Measurements from ENCODE around the gene RPN1.

RPN1 gene

GRCh38 chr3:128576290-128576689 is 74.3 kb downstream of the RPN1 start:
- H3K9me3 ChIP-seq (ENCODE audit: control insufficient read depth, low read length): no peaks in the 10 kb centered on the region
- no peaks in the 10 kb centered on the region for H3K27me3 ChIP-seq (ENCODE audit: control insufficient read depth, insufficient read depth, low read length)
- H3K4me2 ChIP-seq (ENCODE audit: low read length): no peak overlapping the region
- no peaks in the 10 kb centered on the region for H3K36me3 ChIP-seq (ENCODE audit: control insufficient read depth, insufficient read depth, low read length)
- no peak overlapping the region for H2AFZ ChIP-seq
- no peak overlapping the region for H3K4me3 ChIP-seq (ENCODE audit: low read depth, low read length)
- TF ChIP-seq, protein P1, sequence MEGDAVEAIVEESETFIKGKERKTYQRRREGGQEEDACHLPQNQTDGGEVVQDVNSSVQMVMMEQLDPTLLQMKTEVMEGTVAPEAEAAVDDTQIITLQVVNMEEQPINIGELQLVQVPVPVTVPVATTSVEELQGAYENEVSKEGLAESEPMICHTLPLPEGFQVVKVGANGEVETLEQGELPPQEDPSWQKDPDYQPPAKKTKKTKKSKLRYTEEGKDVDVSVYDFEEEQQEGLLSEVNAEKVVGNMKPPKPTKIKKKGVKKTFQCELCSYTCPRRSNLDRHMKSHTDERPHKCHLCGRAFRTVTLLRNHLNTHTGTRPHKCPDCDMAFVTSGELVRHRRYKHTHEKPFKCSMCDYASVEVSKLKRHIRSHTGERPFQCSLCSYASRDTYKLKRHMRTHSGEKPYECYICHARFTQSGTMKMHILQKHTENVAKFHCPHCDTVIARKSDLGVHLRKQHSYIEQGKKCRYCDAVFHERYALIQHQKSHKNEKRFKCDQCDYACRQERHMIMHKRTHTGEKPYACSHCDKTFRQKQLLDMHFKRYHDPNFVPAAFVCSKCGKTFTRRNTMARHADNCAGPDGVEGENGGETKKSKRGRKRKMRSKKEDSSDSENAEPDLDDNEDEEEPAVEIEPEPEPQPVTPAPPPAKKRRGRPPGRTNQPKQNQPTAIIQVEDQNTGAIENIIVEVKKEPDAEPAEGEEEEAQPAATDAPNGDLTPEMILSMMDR (IDR thresholded peaks at IDR 0.05): no peak
- no peaks in the 10 kb centered on the region for H3K4me1 ChIP-seq
- H3K9ac ChIP-seq: no peak overlapping the region
- no peak overlapping the region for H3K27ac ChIP-seq
- H3K79me2 ChIP-seq: no peaks in the 10 kb centered on the region

DNA sequence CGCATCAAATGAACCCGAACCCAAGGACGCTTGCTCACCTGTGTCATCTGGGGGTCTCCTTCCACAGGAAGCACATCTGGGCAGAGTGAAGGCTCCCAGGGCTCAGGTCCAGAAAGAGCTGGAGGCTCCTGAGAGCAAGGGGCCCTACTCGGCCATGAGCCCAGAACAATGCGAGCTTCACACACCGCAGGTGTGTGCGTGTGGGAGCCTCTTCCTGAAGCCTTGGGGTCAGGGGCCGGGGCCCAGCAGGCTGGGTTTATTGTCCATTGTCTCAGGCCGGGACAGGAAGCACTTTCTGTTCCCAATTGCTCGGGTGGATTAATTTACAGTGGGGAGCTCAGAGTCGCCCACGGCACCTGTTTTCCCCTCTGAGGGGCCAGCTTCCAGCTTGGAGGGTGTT is 74.8 kb downstream of the RPN1 start:
- no peak overlapping the region for H3K9ac ChIP-seq
- H3K4me3 ChIP-seq (ENCODE audit: low read depth, low read length): no peak overlapping the region
- H3K36me3 ChIP-seq (ENCODE audit: control insufficient read depth, insufficient read depth, low read length): no peaks in the 10 kb centered on the region
- H3K4me2 ChIP-seq (ENCODE audit: low read length): no peak overlapping the region
- no peaks in the 10 kb centered on the region for H3K79me2 ChIP-seq
- H3K4me1 ChIP-seq: no peaks in the 10 kb centered on the region
- H2AFZ ChIP-seq: no peak overlapping the region
- H3K9me3 ChIP-seq (ENCODE audit: control insufficient read depth, low read length): no peaks in the 10 kb centered on the region
- H3K27me3 ChIP-seq (ENCODE audit: control insufficient read depth, insufficient read depth, low read length): no peaks in the 10 kb centered on the region
- H3K27ac ChIP-seq: no peak overlapping the region
- TF ChIP-seq, protein P1 (IDR thresholded peaks at IDR 0.05): no peak

GRCh38 chr3:128573707-128574162 is 76.9 kb downstream of the RPN1 start:
- no peak overlapping the region for H3K4me3 ChIP-seq (ENCODE audit: low read depth, low read length)
- no peaks in the 10 kb centered on the region for H3K27me3 ChIP-seq (ENCODE audit: control insufficient read depth, insufficient read depth, low read length)
- no peaks in the 10 kb centered on the region for H3K9me3 ChIP-seq (ENCODE audit: control insufficient read depth, low read length)
- no peak overlapping the region for H3K27ac ChIP-seq
- TF ChIP-seq, protein P1 (IDR thresholded peaks at IDR 0.05): no peak
- H2AFZ ChIP-seq: no peak overlapping the region
- H3K36me3 ChIP-seq (ENCODE audit: control insufficient read depth, insufficient read depth, low read length): no peaks in the 10 kb centered on the region
- no peak overlapping the region for H3K9ac ChIP-seq
- no peaks in the 10 kb centered on the region for H3K79me2 ChIP-seq
- H3K4me1 ChIP-seq: no peaks in the 10 kb centered on the region
- no peak overlapping the region for H3K4me2 ChIP-seq (ENCODE audit: low read length)

- Histone ChIP-seq H3K4me3 (ENCODE audit: low read depth, low read length) (no peak overlapping the region), H3K36me3 (ENCODE audit: control insufficient read depth, insufficient read depth, low read length) (no peaks in the 10 kb centered on the region), H3K27ac (no peak overlapping the region), H3K9me3 (ENCODE audit: control insufficient read depth, low read length) (no peaks in the 10 kb centered on the region), H2AFZ (no peak overlapping the region), H3K79me2 (no peaks in the 10 kb centered on the region), H3K4me2 (ENCODE audit: low read length) (no peak overlapping the region), H3K9ac (no peak overlapping the region), H3K27me3 (ENCODE audit: control insufficient read depth, insufficient read depth, low read length) (no peaks in the 10 kb centered on the region), H3K4me1 (no peaks in the 10 kb centered on the region)
- TF ChIP-seq, protein P1 (IDR thresholded peaks at IDR 0.05): no peak
Measured at GRCh38 chr3:128573160-128573559, 77.5 kb downstream of the RPN1 start.

DNA sequence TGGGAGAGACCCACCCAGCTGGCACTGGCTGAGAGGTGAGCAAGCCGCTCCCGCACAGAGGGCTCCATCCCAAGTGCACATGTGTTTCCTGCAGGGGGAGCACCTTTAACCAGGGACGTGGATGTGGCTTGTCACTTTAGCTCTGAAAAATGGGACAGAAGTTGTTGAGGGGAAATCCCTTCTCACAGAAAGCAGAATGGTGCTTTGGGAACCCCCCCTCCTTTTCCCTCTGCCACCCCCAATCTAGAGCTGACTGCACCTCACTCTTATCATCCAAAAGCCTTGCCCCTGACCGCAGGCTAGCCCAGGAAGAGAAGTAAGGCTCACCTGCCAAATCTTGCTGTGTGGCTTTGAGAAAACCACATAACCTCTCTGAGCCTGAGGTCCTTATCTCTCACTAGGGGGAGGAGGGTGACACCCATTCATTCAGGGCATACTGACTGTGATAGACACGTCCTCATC is 77.9 kb downstream of the RPN1 start:
- no peak overlapping the region for H3K4me2 ChIP-seq (ENCODE audit: low read length)
- no peaks in the 10 kb centered on the region for H3K36me3 ChIP-seq (ENCODE audit: control insufficient read depth, insufficient read depth, low read length)
- no peaks in the 10 kb centered on the region for H3K4me1 ChIP-seq
- H2AFZ ChIP-seq: no peak overlapping the region
- H3K4me3 ChIP-seq (ENCODE audit: low read depth, low read length): no peak overlapping the region
- H3K27ac ChIP-seq: no peak overlapping the region
- no peaks in the 10 kb centered on the region for H3K27me3 ChIP-seq (ENCODE audit: control insufficient read depth, insufficient read depth, low read length)
- no peaks in the 10 kb centered on the region for H3K79me2 ChIP-seq
- TF ChIP-seq, protein P1 (IDR thresholded peaks at IDR 0.05): no peak
- H3K9me3 ChIP-seq (ENCODE audit: control insufficient read depth, low read length): no peaks in the 10 kb centered on the region
- no peak overlapping the region for H3K9ac ChIP-seq
